Suprapubic skin (tissue), 4 donors: ENCODE results near the gene NTNG2. TPM values are rescaled to one million over a fixed set of nuclear protein-coding genes. Genes with fewer than 3 reads are reported as not detected.

ENCODE experiments used
- DNase-seq, 2 donors: peaks; one replicate each; pipeline ENCODE4 v3.0.0-alpha.2; 2019; ENCODE audit warnings: low spot score in 2 of 2
- H3K27ac ChIP-seq: fragments of 200-600 bp; sonication (generic); one replicate; pipeline ENCODE4 v1.5.1; 2019
- H3K27me3 ChIP-seq: fragments of 200-600 bp; sonication (generic); one replicate; pipeline ENCODE4 v1.5.1; 2019
- H3K36me3 ChIP-seq: fragments of 200-600 bp; sonication (generic); one replicate; pipeline ENCODE4 v1.5.1; 2019
- H3K4me1 ChIP-seq: fragments of 200-600 bp; sonication (generic); one replicate; pipeline ENCODE4 v1.5.1; 2019
- H3K4me3 ChIP-seq: fragments of 200-600 bp; sonication (generic); one replicate; pipeline ENCODE4 v1.5.1; 2019; ENCODE audit warnings: mild to moderate bottlenecking
- H3K9me3 ChIP-seq: fragments of 200-600 bp; sonication (generic); one replicate; pipeline ENCODE4 v1.5.1; 2019
- CTCF ChIP-seq, 2 donors: fragments of 200-600 bp in 1 of 2; fragments of 450-650 bp in 1 of 2; sonication (generic) in 1 of 2; IDR thresholded peaks; one replicate each; pipeline ENCODE4 v1.5.1; 2016 to 2019; ENCODE audit warnings: antibody characterized with exemption in 2 of 2, mild to moderate bottlenecking in 1 of 2, moderate library complexity in 1 of 2
- EP300 ChIP-seq: sonication (generic); formaldehyde crosslinking; IDR thresholded peaks from one replicate; pipeline ENCODE4 v1.6.1; 2017; ENCODE audit warnings: antibody characterized with exemption
- POLR2A ChIP-seq, 2 donors: fragments of 450-650 bp; IDR thresholded peaks; one replicate each; pipeline ENCODE4 v1.6.1; 2017; ENCODE audit warnings: antibody characterized with exemption in 2 of 2, mild to moderate bottlenecking in 2 of 2, moderate library complexity in 2 of 2
- POLR2AphosphoS5 ChIP-seq, 3 donors: sonication (generic); formaldehyde crosslinking; IDR thresholded peaks; one replicate each; pipeline ENCODE4 v1.6.1; 2017; ENCODE audit warnings: antibody characterized with exemption in 3 of 3
- WGBS: methylation state at CpG from one replicate; pipeline ENCODE4 v1.1.5; 2018; 5-methylcytosine and 5-hydroxymethylcytosine counted together
- total RNA-seq, 4 donors: library from RNA; depleted of rRNA; stranded (reverse); fragments of >200 nt; gene quantifications; one replicate each; pipeline ENCODE4 v1.1.0, GENCODE V29; 2016

NTNG2 gene
- total RNA-seq, 4 donors from 2014 or later = 0.08 to 0.80 (median 0.37) TPM

- 5% methylated on average over 11 of the region's 50 CpGs for WGBS
- DNase-seq = no peak
- Histone ChIP-seq H3K36me3 (no peaks in the 10 kb centered on the region), H3K9me3 (no peaks in the 10 kb centered on the region), H3K4me3 (peak overlapping the region; percentile 75), H3K27me3 (peaks cover 89% of the 10 kb centered on the region), H3K4me1 (peaks cover 45% of the 10 kb centered on the region), H3K27ac (no peak overlapping the region)
- TF ChIP-seq EP300 = no peak
- TF ChIP-seq POLR2AphosphoS5 (IDR thresholded peaks at IDR 0.05) = no peak
- TF ChIP-seq CTCF (IDR thresholded peaks at IDR 0.05) = no peak
Measured at GRCh38 chr9:132160802-132161742, 786 bp upstream of the NTNG2 start.

GRCh38 chr9:132162764-132163456 is 1.1 kb downstream of the NTNG2 start:
- H3K36me3 ChIP-seq = no peaks in the 10 kb centered on the region
- TF ChIP-seq POLR2A (IDR thresholded peaks at IDR 0.05) (no peak), EP300 (no peak), CTCF (IDR thresholded peaks at IDR 0.05) (no peak), POLR2AphosphoS5 (IDR thresholded peaks at IDR 0.05) (no peak)
- H3K27me3 ChIP-seq = peaks cover 96% of the 10 kb centered on the region
- DNase-seq = no peak
- WGBS = 0% methylated on average over 16 of the region's 74 CpGs
- H3K4me3 ChIP-seq = peak overlapping the region; percentile 75
- no peak overlapping the region for H3K27ac ChIP-seq
- no peaks in the 10 kb centered on the region for H3K9me3 ChIP-seq
- peaks cover 45% of the 10 kb centered on the region for H3K4me1 ChIP-seq

GRCh38 chr9:132163457-132163875 is 1.6 kb downstream of the NTNG2 start:
- H3K27me3 ChIP-seq = peaks cover 96% of the 10 kb centered on the region

GRCh38 chr9:132163876-132164603 is 2.2 kb downstream of the NTNG2 start:
- 28% methylated on average over 43 of the region's 45 CpGs for WGBS
- Histone ChIP-seq H3K27me3 (peaks cover 97% of the 10 kb centered on the region), H3K27ac (no peak overlapping the region), H3K4me3 (peak overlapping the region; percentile 75), H3K9me3 (no peaks in the 10 kb centered on the region), H3K36me3 (no peaks in the 10 kb centered on the region), H3K4me1 (peaks cover 45% of the 10 kb centered on the region)
- DNase-seq = no peak
- no peak for TF ChIP-seq CTCF (IDR thresholded peaks at IDR 0.05)
- TF ChIP-seq EP300 = no peak
- TF ChIP-seq POLR2A (IDR thresholded peaks at IDR 0.05) = no peak
- TF ChIP-seq POLR2AphosphoS5 (IDR thresholded peaks at IDR 0.05) = no peak

More at GRCh38 chr9:132163457-132163875, 1.6 kb downstream of the NTNG2 start:
- Histone ChIP-seq H3K9me3 (no peaks in the 10 kb centered on the region), H3K36me3 (no peaks in the 10 kb centered on the region), H3K4me3 (peak overlapping the region; percentile 75), H3K27ac (no peak overlapping the region), H3K4me1 (peaks cover 45% of the 10 kb centered on the region)
- DNase-seq = no peak
- 4% methylated on average over 20 of the region's 29 CpGs for WGBS
- TF ChIP-seq CTCF (IDR thresholded peaks at IDR 0.05) (no peak), POLR2A (IDR thresholded peaks at IDR 0.05) (no peak), POLR2AphosphoS5 (IDR thresholded peaks at IDR 0.05) (no peak), EP300 (no peak)
